HEK293 (cell line): Measurements from ENCODE around the gene LY9.

Experiments used
- CTCF ChIA-PET: fragments of 350-600 bp; formaldehyde crosslinking; extraction: SDS; loops from one replicate; lab custom pipeline; 2021; ENCODE audit warnings: antibody characterized with exemption; lab: Yijun Ruan, JAX
- POLR2A ChIA-PET: fragments of 300-600 bp; formaldehyde crosslinking; extraction: SDS; loops from one replicate; lab custom pipeline; 2020; ENCODE audit warnings: antibody characterized with exemption, inconsistent platforms; lab: Yijun Ruan, JAX
- H3K27ac ChIP-seq: fragments of 200-500 bp; sonication (Bioruptor generic); 2 replicates; pipeline ENCODE4 v1.5.1; 2014; ENCODE audit warnings: low read depth, low read length, control low read depth, inconsistent platforms; ENCODE audit errors: extremely low read depth
- H3K36me3 ChIP-seq, 2 experiments: fragments of 200-500 bp in 1 of 2; sonication (Bioruptor generic) in 1 of 2; 1 replicate in 1 of 2; 2 replicates in 1 of 2; pipeline ENCODE4 v1.5.1; 2014 to 2017; ENCODE audit warnings: inconsistent platforms in 2 of 2, low read length in 2 of 2; ENCODE audit not compliant: control insufficient read depth in 2 of 2, insufficient read depth in 1 of 2
- H3K4me1 ChIP-seq: fragments of 200-500 bp; sonication (Bioruptor generic); 2 replicates; pipeline ENCODE4 v1.5.1; 2014; ENCODE audit warnings: mild to moderate bottlenecking, low read length, inconsistent platforms; ENCODE audit not compliant: control insufficient read depth, insufficient read depth
- H3K4me3 ChIP-seq: 2 replicates; pipeline ENCODE4 v1.5.1; 2011; ENCODE audit warnings: low read depth, mild to moderate bottlenecking, control low read depth, low read length, moderate library complexity
- H3K9me3 ChIP-seq: fragments of 200-500 bp; sonication (Bioruptor generic); 2 replicates; pipeline ENCODE4 v1.5.1; 2014; ENCODE audit warnings: low read depth, low read length, inconsistent platforms; ENCODE audit not compliant: control insufficient read depth, insufficient read depth
- HOXC10 ChIP-seq: sonication (generic); formaldehyde crosslinking; IDR thresholded peaks from 2 replicates; pipeline ENCODE4 v1.8.1; 2023; ENCODE audit warnings: mild to moderate bottlenecking, missing genetic modification reagents
- IKZF3 ChIP-seq: fragments of 450-650 bp; IDR thresholded peaks from 2 replicates; pipeline ENCODE4 v1.5.0; 2018; ENCODE audit warnings: missing biosample characterization, mild to moderate bottlenecking, missing genetic modification characterization, moderate library complexity
- KLF1 ChIP-seq: fragments of 450-650 bp; formaldehyde crosslinking; IDR thresholded peaks from 2 replicates; pipeline ENCODE4 v1.5.1; 2016; ENCODE audit warnings: missing biosample characterization, missing genetic modification characterization
- KLF7 ChIP-seq: fragments of 450-650 bp; formaldehyde crosslinking; IDR thresholded peaks from 2 replicates; pipeline ENCODE4 v1.5.1; 2016; ENCODE audit warnings: missing biosample characterization, missing genetic modification characterization, borderline replicate concordance
- MYNN ChIP-seq: fragments of 450-650 bp; formaldehyde crosslinking; IDR thresholded peaks from 2 replicates; pipeline ENCODE4 v1.5.1; 2016; ENCODE audit warnings: missing biosample characterization, missing genetic modification characterization, borderline replicate concordance
- PRDM4 ChIP-seq: fragments of 450-650 bp; formaldehyde crosslinking; IDR thresholded peaks from 2 replicates; pipeline ENCODE4 v1.5.1; 2017; ENCODE audit warnings: missing biosample characterization, missing genetic modification characterization
- TRIM28 ChIP-seq: IDR thresholded peaks from 2 replicates; pipeline ENCODE4 v1.6.1; 2011; ENCODE audit warnings: low read length, control low read depth, borderline replicate concordance
- ZBTB1 ChIP-seq: fragments of 450-650 bp; formaldehyde crosslinking; IDR thresholded peaks from 2 replicates; pipeline ENCODE4 v1.5.1; 2016; ENCODE audit warnings: missing biosample characterization, missing genetic modification characterization
- ZNF10 ChIP-seq: fragments of 450-650 bp; formaldehyde crosslinking; IDR thresholded peaks from 2 replicates; pipeline ENCODE4 v1.5.1; 2017; ENCODE audit warnings: missing biosample characterization, missing genetic modification characterization
- ZNF140 ChIP-seq: fragments of 450-650 bp; formaldehyde crosslinking; IDR thresholded peaks from 2 replicates; pipeline ENCODE4 v1.5.1; 2016; ENCODE audit warnings: missing biosample characterization, missing genetic modification characterization
- ZNF148 ChIP-seq: fragments of 450-650 bp; formaldehyde crosslinking; IDR thresholded peaks from 2 replicates; pipeline ENCODE4 v1.5.0; 2017; ENCODE audit warnings: missing biosample characterization, missing genetic modification characterization, borderline replicate concordance
- ZNF157 ChIP-seq: fragments of 450-650 bp; formaldehyde crosslinking; IDR thresholded peaks from 2 replicates; pipeline ENCODE4 v1.5.1; 2016; ENCODE audit warnings: missing biosample characterization, missing genetic modification characterization
- ZNF169 ChIP-seq: fragments of 450-650 bp; formaldehyde crosslinking; IDR thresholded peaks from 2 replicates; pipeline ENCODE4 v1.5.1; 2016; ENCODE audit warnings: missing biosample characterization, missing genetic modification characterization
- ZNF266 ChIP-seq: fragments of 450-650 bp; formaldehyde crosslinking; IDR thresholded peaks from 2 replicates; pipeline ENCODE4 v1.5.1; 2016; ENCODE audit warnings: missing biosample characterization, missing genetic modification characterization, low read depth
- ZNF366 ChIP-seq: fragments of 450-650 bp; formaldehyde crosslinking; conservative IDR thresholded peaks from 2 replicates; pipeline ENCODE4 v1.5.1; 2016; ENCODE audit warnings: missing biosample characterization, missing genetic modification characterization
- ZNF37A ChIP-seq: fragments of 450-650 bp; IDR thresholded peaks from 2 replicates; pipeline ENCODE4 v1.5.1; 2018; ENCODE audit warnings: missing biosample characterization, missing genetic modification characterization
- ZNF473 ChIP-seq: fragments of 450-650 bp; formaldehyde crosslinking; IDR thresholded peaks from 2 replicates; pipeline ENCODE4 v1.5.1; 2017; ENCODE audit warnings: missing biosample characterization, missing genetic modification characterization
- ZNF777 ChIP-seq: fragments of 450-650 bp; formaldehyde crosslinking; IDR thresholded peaks from 2 replicates; pipeline ENCODE4 v1.5.1; 2017; ENCODE audit warnings: missing biosample characterization, missing genetic modification characterization, borderline replicate concordance
- TF ChIP-seq, protein P1 (sequence below): fragments of 450-650 bp; formaldehyde crosslinking; IDR thresholded peaks from 2 replicates; pipeline ENCODE4 v1.5.1; 2016; ENCODE audit warnings: missing biosample characterization, missing genetic modification characterization, low read depth
- TF ChIP-seq, protein P2 (sequence below): fragments of 450-650 bp; formaldehyde crosslinking; IDR thresholded peaks from 2 replicates; pipeline ENCODE4 v1.5.1; 2016; ENCODE audit warnings: missing biosample characterization, missing genetic modification characterization

Gene LY9

GRCh38 chr1:160773093-160773492 lies 22.9 kb upstream of the LY9 start:
- Histone ChIP-seq H3K4me1 (no peaks in the 10 kb centered on the region), H3K9me3 (no peaks in the 10 kb centered on the region), H3K4me3 (no peak overlapping the region), H3K36me3 (no peaks in the 10 kb centered on the region), H3K27ac (no peak overlapping the region)
- ChIA-PET CTCF (interaction anchor here (1.3 to 1.5 kb wide), 3 partner anchors 22 to 178 kb away, joined by 3 to 6 read pairs (median 5); no protein-coding TSS in a partner anchor), POLR2A (no interaction called here)
- TF ChIP-seq HOXC10 (CRISPR knock-in tag), result no peak
- no peak for TF ChIP-seq KLF1 (tag by site-specific recombination)
- TF ChIP-seq PRDM4 (tag by site-specific recombination), result no peak
- no peak for TF ChIP-seq IKZF3
- TF ChIP-seq ZNF266 (tag by site-specific recombination), result no peak
- no peak for TF ChIP-seq ZNF140 (tag by site-specific recombination)
- no peak for TF ChIP-seq ZNF157 (tag by site-specific recombination)
- TF ChIP-seq, protein P1, sequence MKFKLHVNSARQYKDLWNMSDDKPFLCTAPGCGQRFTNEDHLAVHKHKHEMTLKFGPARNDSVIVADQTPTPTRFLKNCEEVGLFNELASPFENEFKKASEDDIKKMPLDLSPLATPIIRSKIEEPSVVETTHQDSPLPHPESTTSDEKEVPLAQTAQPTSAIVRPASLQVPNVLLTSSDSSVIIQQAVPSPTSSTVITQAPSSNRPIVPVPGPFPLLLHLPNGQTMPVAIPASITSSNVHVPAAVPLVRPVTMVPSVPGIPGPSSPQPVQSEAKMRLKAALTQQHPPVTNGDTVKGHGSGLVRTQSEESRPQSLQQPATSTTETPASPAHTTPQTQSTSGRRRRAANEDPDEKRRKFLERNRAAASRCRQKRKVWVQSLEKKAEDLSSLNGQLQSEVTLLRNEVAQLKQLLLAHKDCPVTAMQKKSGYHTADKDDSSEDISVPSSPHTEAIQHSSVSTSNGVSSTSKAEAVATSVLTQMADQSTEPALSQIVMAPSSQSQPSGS (tag by site-specific recombination), result no peak
- TF ChIP-seq ZNF366 (tag by site-specific recombination), result no peak
- TF ChIP-seq ZNF148 (tag by site-specific recombination), result no peak
- no peak for TF ChIP-seq KLF7 (tag by site-specific recombination)
- no peak for TF ChIP-seq MYNN (tag by site-specific recombination)
- no peak for TF ChIP-seq ZNF473
- no peak for TF ChIP-seq ZNF10
- no peak for TF ChIP-seq TRIM28
- no peak for TF ChIP-seq ZNF37A
- TF ChIP-seq, protein P2, sequence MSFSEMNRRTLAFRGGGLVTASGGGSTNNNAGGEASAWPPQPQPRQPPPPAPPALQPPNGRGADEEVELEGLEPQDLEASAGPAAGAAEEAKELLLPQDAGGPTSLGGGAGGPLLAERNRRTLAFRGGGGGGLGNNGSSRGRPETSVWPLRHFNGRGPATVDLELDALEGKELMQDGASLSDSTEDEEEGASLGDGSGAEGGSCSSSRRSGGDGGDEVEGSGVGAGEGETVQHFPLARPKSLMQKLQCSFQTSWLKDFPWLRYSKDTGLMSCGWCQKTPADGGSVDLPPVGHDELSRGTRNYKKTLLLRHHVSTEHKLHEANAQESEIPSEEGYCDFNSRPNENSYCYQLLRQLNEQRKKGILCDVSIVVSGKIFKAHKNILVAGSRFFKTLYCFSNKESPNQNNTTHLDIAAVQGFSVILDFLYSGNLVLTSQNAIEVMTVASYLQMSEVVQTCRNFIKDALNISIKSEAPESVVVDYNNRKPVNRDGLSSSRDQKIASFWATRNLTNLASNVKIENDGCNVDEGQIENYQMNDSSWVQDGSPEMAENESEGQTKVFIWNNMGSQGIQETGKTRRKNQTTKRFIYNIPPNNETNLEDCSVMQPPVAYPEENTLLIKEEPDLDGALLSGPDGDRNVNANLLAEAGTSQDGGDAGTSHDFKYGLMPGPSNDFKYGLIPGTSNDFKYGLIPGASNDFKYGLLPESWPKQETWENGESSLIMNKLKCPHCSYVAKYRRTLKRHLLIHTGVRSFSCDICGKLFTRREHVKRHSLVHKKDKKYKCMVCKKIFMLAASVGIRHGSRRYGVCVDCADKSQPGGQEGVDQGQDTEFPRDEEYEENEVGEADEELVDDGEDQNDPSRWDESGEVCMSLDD, result no peak
- TF ChIP-seq ZBTB1 (tag by site-specific recombination), result no peak
- no peak for TF ChIP-seq ZNF169
- TF ChIP-seq ZNF777 (tag by site-specific recombination), result no peak
